NOMO-1 (cell line): ENCODE measurements around the gene RNASE12.
"Not testable (repeated sequence)": the region's sequence is repeated elsewhere in the genome, so short reads cannot be mapped to it uniquely, and the experiment has no call there.

Source experiments
- DNase-seq, 2 experiments: peaks; one replicate each; lab custom pipeline; 2025; ENCODE audit not compliant: unreplicated experiment in 2 of 2; lab: John Stamatoyannopoulos, UW

The RNASE12 gene

GRCh38 chr14:20591235-20591634 lies at the start of gene RNASE12:
RNASE12 (minus strand) TSS chr14:20591376; CDS start chr14:20590723, 653 bp downstream.
- DNase-seq: no peak

GRCh38 chr14:20632831-20633691 lies 41.9 kb upstream of the RNASE12 start:
- DNase-seq: peak; percentile 50 to 74

DNA sequence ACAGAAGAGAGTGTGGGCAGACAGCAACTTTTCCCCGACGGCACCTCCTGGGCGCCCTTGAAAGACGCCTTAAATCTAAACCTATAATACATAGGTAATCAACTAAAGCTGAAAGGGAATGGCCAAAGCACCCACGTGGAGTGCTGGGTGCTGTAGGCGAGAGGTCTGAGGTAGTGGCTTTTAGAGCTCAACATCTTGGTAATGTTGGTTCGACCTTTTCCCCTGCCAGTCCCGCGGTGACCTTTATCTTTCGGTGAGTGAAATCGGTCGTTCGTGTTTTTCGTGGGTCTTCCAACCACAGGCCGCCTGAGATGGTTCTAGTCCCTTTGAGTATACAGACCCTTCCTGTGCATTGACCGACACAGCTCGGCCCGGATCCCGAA lies 41.3 kb upstream of the RNASE12 start:
- DNase-seq: peak; percentile 11 to 46

GRCh38 chr14:20631880-20632389 lies 40.8 kb upstream of the RNASE12 start:
- no peak for DNase-seq

GRCh38 chr14:20631023-20631879 lies 40.1 kb upstream of the RNASE12 start:
- DNase-seq: peak; percentile 18 to 40

GRCh38 chr14:20630340-20631022 lies 39.3 kb upstream of the RNASE12 start:
- peak in 1 of 2 experiments; percentile 43 for DNase-seq

- DNase-seq: no peak
Observed at GRCh38 chr14:20628063-20628854, 37.1 kb upstream of the RNASE12 start.

GRCh38 chr14:20627346-20628027 lies 36.3 kb upstream of the RNASE12 start:
- DNase-seq: no peak

- DNase-seq: no peak
Observed at GRCh38 chr14:20626274-20626673, 35.1 kb upstream of the RNASE12 start.

GRCh38 chr14:20624495-20625070 lies 33.4 kb upstream of the RNASE12 start:
- peak; percentile 73 to 86 for DNase-seq

- DNase-seq: peak; percentile 29 to 38
Observed at GRCh38 chr14:20623798-20624197, 32.6 kb upstream of the RNASE12 start.

DNA sequence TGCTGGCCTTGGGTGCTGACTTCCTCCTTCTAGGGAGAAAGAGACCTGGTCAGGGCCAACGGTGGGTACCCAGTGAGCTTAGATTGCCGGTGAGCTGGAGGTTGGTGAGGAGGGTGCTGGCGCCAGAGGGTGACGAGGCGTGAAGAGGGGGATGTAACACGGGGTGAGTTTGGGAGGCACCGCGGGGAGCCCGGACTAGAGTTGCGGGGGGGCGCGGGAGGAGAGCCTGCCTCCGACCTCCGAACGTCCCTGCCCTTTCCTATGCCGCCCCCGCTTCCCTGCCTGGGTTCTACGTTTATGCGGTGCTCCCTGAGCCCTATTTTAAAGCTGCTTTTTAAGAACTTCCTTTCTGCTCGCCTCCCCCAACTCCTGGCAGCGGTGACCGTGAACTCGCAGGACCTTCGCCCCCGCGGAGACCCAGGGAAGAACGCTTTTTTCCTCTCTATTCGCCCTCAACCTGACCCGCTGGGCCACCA lies 31.7 kb upstream of the RNASE12 start:
- no peak for DNase-seq

GRCh38 chr14:20620798-20621478 lies 29.8 kb upstream of the RNASE12 start:
- DNase-seq: no peak

DNA sequence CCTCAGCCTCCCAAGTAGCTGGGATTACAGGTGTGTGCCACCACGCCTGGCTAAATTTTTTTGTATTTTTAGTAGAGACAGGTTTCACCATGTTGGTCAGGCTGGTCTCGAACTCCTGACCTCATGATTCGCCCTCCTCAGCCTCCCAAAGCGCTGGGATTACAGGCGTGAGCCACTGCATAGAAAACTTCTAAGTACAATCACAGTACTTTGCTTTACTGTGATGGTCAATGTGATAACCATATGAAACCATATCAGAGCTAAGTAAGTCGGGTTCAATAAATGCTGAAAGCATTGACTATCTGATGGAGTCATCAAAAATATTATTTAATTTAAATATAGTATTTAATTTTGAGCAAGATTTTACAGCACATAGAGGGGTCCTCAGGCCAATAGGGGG lies 28.5 kb upstream of the RNASE12 start:
- not testable (repeated sequence) for DNase-seq

DNA sequence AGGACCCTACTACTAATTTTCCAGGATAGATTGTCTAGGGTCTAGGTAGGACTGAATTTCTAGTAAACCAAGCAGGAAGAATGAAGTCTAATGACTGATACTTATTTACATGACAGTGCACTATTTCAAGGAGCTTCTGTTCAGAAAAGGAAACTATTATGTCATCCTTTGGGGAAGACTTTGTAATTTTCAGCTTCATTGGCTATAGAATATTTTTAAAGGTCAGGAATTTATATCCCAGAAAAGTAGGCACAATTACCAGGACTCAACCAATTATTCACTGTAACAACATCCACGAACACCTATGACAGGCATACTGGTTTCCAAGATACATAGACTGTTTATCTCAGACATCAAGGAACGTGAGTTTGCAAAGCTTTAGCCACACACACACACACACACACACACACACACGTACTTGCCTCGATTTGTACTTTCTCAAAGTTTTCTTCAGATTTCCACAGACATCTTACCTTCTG lies 27.1 kb upstream of the RNASE12 start:
- DNase-seq: peak in 1 of 2 experiments; percentile 76

DNA sequence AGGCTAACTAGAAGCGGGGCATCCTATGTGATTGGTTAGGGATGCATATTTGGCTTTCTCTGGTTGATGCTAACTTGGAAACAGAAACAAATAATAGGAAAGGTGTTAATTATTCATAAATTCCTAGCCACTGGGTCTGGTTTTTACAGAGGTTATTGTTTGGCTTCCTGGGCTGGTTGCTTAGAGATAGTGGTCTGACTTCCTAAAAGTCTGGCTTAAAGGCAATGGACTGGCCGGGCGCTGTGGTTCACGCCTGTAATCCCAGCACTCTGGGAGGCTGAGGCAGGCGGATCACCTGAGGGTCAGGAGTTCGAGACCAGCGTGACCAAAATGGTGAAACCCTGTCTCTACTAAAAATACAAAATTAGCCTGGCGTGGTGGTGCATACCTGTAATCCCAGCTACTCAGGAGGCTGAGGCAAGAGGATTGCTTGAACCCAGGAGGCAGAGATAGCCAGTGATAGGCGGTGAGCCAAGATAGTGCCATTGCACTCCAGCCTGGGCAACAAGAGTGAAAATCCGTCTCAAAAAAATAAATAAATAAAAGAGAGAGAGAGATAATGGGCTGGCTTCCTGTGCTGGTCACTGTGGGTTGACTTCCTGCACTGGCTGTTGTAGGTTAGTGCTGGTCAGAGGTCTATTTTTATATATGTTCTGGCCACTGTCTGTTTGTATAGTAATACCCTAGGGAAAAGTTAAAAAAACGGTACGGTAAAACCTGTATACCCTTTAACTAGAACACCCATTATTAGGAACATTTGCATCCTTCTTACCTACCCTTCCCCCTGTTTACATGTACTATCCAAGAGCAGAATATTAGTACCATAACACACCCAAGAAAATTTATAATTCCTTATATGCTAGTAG lies 26.2 kb upstream of the RNASE12 start:
- no peak for DNase-seq

- DNase-seq: no peak
Observed at GRCh38 chr14:20615996-20616395, 24.8 kb upstream of the RNASE12 start.
